ENCODE measurements around the gene IFNE.
"Not testable (repeated sequence)": the region's sequence is repeated elsewhere in the genome, so short reads cannot be mapped to it uniquely, and the experiment has no call there.

The IFNE gene

GRCh38 chr9:21491756-21492155, 9.6 kb upstream of the IFNE start:
- DNase-seq, result no peak

DNA sequence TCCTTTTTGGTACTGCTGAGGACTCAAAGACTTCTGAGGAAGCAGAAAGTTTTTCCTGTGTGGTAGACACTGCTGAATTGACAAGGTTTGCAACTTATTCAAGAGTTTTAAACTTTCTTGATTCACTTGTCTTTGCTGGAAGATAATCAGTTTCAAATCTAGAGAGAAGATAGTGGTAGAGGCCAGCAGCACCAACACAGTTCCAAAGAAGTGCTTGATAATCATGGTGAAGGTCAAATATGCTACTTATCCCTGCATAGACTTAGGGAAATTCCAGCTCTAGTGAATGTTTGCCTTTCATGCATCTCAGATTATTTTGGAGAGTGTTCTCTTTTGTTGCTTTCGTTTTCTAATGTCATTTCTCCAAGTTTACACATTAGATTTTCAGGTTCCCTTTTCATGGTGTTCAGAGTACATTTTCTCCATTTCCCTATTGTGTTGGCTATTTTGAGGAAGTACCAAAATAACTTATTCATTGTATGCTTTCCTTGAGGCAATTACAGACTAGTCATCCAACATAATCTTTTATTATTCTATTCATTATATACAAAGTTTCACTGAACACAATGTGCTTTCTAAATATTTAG, 550 bp downstream of the IFNE start:
- no peak for DNase-seq

DNA sequence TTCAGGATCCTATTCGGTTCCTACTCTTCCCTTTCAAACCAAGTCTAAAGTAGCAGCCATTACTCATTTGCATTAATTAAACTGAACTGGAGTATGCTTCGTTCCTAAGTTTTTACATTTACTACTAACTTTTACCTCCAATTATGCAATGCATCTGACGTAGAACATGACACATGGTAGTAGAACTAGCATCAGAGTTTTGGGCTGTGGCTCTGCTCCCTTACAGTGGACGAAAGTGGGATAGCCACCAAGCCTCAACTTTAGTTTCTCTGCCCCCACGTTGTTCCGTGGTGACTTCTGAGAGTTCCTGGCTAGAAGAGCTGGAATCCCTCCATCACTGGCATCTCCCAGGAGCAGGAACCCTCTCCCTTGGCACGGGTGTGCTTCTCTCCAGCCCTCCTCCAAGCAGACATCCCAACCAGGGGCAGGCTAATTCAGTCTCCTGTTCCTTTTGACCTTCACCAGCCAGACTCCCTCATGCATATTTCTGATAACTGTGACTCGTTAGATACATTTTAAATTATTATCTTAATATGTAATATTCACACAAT, 2.9 kb downstream of the IFNE start:
- no peak for DNase-seq

GRCh38 chr9:21477466-21477865, 4.6 kb downstream of the IFNE start:
- DNase-seq, result no peak

- DNase-seq, result no peak
Observed at GRCh38 chr9:21473236-21473635, 8.9 kb downstream of the IFNE start.

DNA sequence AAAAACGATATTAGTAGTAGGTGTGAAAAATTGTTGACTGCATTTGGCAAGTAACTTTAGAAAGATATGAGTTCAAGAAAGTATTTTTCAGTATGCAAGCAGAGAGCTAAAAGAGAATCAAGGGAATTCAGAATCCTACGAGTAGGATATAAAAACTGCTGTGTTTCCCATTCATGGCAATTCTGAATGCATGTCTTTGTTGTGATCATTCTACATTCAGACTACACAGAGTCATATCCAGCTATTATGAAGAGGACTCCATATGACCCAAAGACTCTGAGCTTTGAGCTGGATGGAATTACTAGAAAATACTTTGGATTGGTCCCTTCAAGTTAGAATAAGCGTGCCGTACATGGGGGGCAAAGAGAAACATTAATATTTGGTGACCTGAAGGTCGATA, 12.0 kb downstream of the IFNE start:
- no peak for DNase-seq

- DNase-seq, result no peak
Observed at GRCh38 chr9:21465859-21466518, 16.1 kb downstream of the IFNE start.

GRCh38 chr9:21465138-21465537, 17.0 kb downstream of the IFNE start:
- DNase-seq, result no peak

GRCh38 chr9:21461377-21461776, 20.7 kb downstream of the IFNE start:
- DNase-seq, result no peak

DNA sequence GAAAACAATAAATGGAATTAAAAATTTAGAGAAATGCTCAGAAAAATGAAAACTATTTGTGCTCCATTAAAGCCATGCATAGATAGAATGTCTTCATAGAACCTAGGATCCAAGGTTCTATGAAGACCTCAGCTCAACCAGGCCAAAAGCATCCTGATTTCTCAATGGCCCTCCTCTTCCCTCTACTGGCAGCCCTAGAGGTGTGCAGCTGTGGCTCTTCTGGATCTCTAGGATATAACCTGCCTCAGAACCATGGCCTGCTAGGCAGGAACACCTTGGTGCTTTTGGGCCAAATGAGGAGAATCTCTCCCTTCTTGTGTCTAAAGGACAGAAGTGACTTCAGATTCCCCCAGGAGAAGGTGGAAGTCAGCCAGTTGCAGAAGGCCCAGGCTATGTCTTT, 26.8 kb downstream of the IFNE start:
- no peak for DNase-seq

DNA sequence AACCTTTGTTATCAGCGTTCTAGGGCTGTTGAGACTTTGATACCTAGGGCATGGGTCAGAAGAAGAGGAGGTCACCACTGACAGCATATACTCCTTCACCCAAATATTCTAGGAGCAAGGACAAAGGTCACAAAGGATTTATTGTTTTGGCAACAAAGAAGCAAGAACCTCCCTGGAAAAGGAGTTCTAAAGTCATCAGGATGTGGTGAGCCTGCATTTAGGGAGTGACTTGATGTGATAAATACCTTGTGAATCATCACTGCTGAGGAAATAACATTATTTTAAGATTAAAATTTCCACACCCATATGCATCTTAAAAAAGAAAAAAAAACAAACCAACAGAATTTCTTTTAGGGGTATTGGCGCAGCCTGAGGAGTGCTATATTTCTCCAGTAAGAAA, 28.0 kb downstream of the IFNE start:
- no peak for DNase-seq

GRCh38 chr9:21452681-21453080, 29.4 kb downstream of the IFNE start:
- no peak for DNase-seq

GRCh38 chr9:21450733-21451394, 31.2 kb downstream of the IFNE start:
- no peak for DNase-seq

- not testable (repeated sequence) for DNase-seq
Observed at GRCh38 chr9:21449312-21449711, 32.8 kb downstream of the IFNE start.

- DNase-seq, result no peak
Observed at GRCh38 chr9:21443849-21444625, 38.1 kb downstream of the IFNE start.

- DNase-seq, result no peak
Observed at GRCh38 chr9:21440139-21440538, 42.0 kb downstream of the IFNE start, which contains the start of gene IFNA1. TSS of gene IFNA1 (plus strand) at chr9:21440439. CDS start at chr9:21440508, 69 bp downstream.

GRCh38 chr9:21435015-21435383, 47.1 kb downstream of the IFNE start:
- DNase-seq, result not testable (repeated sequence)

DNA sequence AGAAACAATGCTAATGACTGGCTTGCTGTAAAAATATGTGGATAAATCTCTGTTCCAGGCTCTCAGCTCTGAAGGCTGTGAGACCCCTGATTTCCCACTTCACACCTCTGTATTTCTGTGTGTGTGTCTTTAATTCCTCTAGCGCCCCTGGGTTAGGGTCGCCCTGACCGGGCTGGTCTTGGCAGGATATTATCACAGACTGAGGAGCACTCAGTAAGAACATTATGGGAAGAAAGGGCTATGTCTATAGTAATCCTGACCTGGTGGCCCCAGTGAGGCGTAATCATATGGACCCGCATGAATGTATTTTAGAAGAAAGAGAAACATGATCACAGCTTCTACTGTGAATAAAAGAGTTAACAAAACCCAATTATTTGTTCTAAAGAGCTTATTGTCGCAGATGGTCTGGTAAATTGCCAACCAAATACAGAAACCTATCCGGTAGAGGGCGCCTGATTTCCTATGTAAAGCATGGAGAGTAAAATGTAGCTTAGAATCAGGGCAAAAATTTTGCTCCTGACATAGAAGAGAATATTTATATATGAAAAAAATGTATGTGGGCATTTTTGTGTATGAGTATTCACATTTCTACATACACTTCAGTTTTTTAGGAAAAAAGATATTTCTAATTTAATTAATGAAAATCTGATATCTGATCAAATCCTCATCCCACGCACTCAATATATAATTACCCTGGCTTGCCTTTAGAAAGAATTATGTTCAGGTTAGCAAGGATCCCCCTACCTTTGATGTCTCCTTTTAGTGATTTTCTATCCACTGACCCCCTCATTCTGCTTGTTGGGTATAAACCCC, 47.7 kb downstream of the IFNE start:
- DNase-seq, result no peak

DNA sequence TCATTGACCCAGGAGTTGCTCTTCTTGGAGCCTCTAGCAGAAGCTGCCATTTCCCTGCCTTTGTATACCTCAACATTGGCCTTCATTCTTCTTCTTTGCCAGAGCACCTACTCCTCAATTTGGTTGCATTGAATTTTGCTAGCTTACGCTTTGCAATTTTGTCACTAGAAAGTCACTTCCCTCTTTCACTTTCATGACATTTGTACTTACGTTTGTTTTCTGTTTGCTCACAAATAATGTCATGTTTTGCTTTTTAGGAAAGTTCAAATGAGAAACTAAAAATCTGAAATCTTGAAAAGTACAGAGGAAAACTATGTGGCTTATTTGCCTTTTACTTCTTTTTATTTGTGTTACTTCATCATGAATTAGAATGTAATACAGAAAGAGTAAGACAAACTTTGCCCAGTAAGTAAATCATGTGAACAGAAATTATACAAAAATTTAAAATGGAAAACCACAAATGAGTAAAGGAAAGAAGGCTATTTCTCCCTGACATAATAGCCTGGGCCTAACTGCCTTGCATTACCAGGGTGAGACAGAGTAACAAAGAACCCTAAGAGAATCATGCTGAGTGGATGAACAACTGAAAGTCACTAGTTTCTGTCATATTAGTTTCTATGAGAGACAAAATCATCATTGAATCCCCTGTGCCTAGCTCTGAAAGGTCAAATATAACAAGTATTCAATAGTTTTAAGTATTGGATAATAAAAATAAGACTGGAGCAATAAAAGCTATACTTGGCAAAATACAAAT, 49.3 kb downstream of the IFNE start:
- DNase-seq, result no peak

All from cerebellar nuclear complex (tissue), 1 donor.